ENCODE results near the gene ADIPOR2.

DNA sequence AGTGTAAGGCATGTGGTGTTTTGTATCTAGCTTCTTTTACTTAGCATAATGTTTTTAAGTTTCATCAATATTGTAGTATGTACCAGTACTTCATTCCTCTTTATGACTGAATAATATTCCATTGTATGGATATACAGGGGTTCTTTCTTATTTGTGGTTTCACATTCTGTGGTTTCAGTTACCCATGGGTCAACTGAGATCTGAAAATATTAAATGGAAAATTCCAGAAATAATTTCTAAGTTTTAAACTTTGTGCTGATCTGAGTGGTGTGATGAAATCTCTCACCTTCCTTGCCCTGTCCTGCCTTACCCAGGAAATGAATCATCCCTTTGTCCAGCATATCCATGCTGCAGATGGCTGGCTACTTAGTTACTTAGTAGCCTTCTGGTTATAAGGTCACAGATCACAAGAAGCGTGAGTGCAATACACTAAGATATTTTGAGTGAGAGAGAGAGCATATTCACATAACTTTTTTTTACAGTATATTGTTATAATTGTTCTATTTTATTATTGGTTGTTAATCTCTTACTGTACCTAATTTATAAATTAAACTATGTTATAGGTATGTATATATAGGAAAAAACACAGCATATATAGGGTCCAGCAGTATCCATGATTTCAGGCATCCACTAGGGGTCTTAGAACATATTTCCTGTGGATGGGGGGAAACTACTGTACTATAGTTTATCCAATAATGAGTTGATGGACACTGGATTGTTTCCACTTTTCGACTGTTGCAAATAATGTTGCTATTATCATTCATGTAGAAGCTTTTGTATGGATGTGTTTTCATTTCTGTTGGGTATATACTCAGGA lies 69.9 kb downstream of the ADIPOR2 start:
- TF ChIP-seq, protein P1, sequence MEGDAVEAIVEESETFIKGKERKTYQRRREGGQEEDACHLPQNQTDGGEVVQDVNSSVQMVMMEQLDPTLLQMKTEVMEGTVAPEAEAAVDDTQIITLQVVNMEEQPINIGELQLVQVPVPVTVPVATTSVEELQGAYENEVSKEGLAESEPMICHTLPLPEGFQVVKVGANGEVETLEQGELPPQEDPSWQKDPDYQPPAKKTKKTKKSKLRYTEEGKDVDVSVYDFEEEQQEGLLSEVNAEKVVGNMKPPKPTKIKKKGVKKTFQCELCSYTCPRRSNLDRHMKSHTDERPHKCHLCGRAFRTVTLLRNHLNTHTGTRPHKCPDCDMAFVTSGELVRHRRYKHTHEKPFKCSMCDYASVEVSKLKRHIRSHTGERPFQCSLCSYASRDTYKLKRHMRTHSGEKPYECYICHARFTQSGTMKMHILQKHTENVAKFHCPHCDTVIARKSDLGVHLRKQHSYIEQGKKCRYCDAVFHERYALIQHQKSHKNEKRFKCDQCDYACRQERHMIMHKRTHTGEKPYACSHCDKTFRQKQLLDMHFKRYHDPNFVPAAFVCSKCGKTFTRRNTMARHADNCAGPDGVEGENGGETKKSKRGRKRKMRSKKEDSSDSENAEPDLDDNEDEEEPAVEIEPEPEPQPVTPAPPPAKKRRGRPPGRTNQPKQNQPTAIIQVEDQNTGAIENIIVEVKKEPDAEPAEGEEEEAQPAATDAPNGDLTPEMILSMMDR (conservative IDR thresholded peaks at IDR 0.05; ENCODE audit: low read depth, low read length), result no peak
- TF ChIP-seq BHLHE40 (IDR thresholded peaks at IDR 0.05; ENCODE audit: low read depth, low read length) (no peak), CHD1 (IDR thresholded peaks at IDR 0.05; ENCODE audit: low read depth, low read length) (no peak), POLR2A (IDR thresholded peaks at IDR 0.05; ENCODE audit: low read depth, low read length) (no peak)
- TF ChIP-seq, protein P2, sequence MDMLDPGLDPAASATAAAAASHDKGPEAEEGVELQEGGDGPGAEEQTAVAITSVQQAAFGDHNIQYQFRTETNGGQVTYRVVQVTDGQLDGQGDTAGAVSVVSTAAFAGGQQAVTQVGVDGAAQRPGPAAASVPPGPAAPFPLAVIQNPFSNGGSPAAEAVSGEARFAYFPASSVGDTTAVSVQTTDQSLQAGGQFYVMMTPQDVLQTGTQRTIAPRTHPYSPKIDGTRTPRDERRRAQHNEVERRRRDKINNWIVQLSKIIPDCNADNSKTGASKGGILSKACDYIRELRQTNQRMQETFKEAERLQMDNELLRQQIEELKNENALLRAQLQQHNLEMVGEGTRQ (IDR thresholded peaks at IDR 0.05; ENCODE audit: low read depth, low read length), result no peak
